HL-60 (cell line): ENCODE measurements around the gene RHBDD2.

Experiments
- CTCF ChIP-seq: IDR thresholded peaks from one replicate; pipeline ENCODE4 v1.5.1; 2011; ENCODE audit warnings: low read length, control low read depth, inconsistent platforms; ENCODE audit not compliant: insufficient read depth
- GABPA ChIP-seq: IDR thresholded peaks from 2 replicates; pipeline ENCODE4 v1.6.1; 2012; ENCODE audit warnings: low read depth
- POLR2AphosphoS5 ChIP-seq: IDR thresholded peaks from 2 replicates; pipeline ENCODE4 v1.6.1; 2012; ENCODE audit warnings: low read depth
- REST ChIP-seq: IDR thresholded peaks from 2 replicates; pipeline ENCODE4 v1.6.1; 2012; ENCODE audit warnings: low read depth; ENCODE audit not compliant: insufficient replicate concordance

DNA sequence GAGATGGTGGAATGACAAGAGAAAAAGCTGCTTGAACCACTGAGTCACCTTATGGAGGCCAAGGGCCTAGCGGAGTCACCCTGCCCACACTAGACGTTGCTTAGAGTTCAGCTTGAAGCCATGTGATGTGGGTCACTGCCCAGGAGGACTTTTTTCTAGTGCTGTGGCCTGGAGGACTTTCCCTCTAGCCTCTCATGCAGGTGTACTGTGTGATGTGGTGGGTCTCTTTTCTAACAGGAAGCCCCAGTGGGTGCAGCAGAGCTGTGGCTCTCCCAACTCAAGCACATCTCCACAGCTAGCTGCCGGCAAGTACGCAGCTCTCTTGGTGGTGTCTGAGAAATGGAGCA is 49.7 kb downstream of the RHBDD2 start:
- TF ChIP-seq CTCF: no peak
- TF ChIP-seq GABPA: no peak
- TF ChIP-seq POLR2AphosphoS5: no peak
- no peak for TF ChIP-seq REST
